Mucosa of rectum (tissue), 2 donors: ENCODE measurements around the gene ANKRD44.
"Not testable (repeated sequence)": the region's sequence is repeated elsewhere in the genome, so short reads cannot be mapped to it uniquely, and the experiment has no call there.

Experiments used
- H3K27ac ChIP-seq, 2 donors: one replicate each; pipeline ENCODE4 v1.7.0; 2013; ENCODE audit warnings: inconsistent platforms in 2 of 2, low read depth in 2 of 2, low read length in 2 of 2
- H3K27me3 ChIP-seq, 2 donors: one replicate each; pipeline ENCODE4 v1.7.0; 2013; ENCODE audit warnings: low read length in 2 of 2; ENCODE audit not compliant: control insufficient read depth in 2 of 2, insufficient read depth in 2 of 2
- H3K36me3 ChIP-seq, 2 donors: one replicate each; pipeline ENCODE4 v1.7.0; 2013; ENCODE audit warnings: low read length in 2 of 2; ENCODE audit not compliant: control insufficient read depth in 2 of 2, insufficient read depth in 2 of 2
- H3K4me1 ChIP-seq, 2 donors: one replicate each; pipeline ENCODE4 v1.7.0; 2013; ENCODE audit warnings: low read length in 2 of 2, mild to moderate bottlenecking in 1 of 2; ENCODE audit not compliant: control insufficient read depth in 2 of 2, insufficient read depth in 2 of 2
- H3K4me3 ChIP-seq, 2 donors: one replicate each; pipeline ENCODE4 v1.7.0; 2013; ENCODE audit warnings: low read length in 2 of 2
- H3K9ac ChIP-seq, 2 donors: one replicate each; pipeline ENCODE4 v1.7.0; 2013; ENCODE audit warnings: low read length in 2 of 2, low read depth in 1 of 2, mild to moderate bottlenecking in 1 of 2
- H3K9me3 ChIP-seq, 2 donors: one replicate each; pipeline ENCODE4 v1.7.0; 2013; ENCODE audit warnings: low read length in 2 of 2; ENCODE audit not compliant: control insufficient read depth in 2 of 2
- donor health status: healthy.
- donor health status: Normal muscosa, but diverticular disease.

Gene ANKRD44

DNA sequence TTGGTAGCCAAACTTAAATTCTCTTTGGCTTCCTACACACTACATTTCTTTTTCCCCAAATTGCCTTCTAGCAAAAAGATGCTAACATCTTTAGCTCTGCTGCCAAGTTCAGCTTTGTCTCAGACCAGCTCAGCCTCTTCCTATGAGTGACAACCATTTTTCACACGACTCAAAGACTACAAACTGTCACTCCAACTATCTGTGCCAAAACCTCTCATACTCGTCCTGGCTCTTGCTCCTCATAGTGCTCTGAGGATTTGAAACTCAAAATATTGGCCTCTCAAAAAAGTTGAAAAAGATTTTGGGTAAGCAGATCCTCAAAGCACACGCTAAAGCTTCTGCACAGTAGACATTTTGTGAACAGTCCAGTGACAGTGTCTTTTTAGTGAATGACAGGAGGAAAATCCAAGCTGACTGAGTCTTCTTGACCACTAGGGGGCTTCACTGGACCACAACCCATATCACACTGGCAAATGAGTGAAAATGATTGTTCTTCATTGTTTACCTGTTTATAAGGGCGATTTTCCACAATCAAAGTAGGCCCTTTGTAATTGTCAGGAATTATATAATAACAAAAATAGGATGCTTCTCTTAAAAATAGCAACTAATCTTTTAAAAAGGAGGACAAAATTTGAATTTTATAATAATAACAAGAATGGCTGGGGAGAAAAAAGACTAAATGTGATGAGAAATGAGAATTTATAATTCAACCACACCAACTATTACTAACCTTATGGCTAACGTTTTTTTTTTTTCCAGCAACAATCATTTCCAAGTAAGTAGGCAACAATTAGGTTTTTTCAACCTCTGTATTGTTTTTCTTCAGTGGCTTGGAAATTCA is 298.6 kb downstream of the ANKRD44 start:
- Histone ChIP-seq H3K4me3 (no peak overlapping the region), H3K27ac (no peak overlapping the region), H3K9me3 (no peaks in the 10 kb centered on the region), H3K4me1 (no peaks in the 10 kb centered on the region), H3K36me3 (peaks cover 0 to 11% of the 10 kb centered on the region in 2 donors), H3K27me3 (no peaks in the 10 kb centered on the region), H3K9ac (no peak overlapping the region)

DNA sequence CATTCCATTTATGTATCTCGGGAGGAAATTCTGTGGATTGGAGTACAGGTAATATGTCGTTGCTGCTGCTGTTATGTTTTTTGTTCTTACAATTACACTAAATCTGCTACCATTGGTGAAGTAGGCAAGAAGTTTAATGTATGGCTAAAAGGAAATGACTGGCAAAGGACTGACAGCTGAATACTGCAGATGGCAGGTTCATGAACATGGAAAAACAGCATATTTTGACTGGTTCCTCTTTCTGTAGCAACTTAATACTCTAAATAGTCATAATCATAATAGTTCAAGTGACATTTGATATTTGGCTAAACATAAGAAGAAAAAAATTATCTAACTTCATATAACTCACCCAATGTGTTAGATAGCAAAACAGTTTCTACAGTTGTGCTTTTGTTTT is 299.6 kb downstream of the ANKRD44 start:
- H3K9ac ChIP-seq: no peak overlapping the region
- H3K27me3 ChIP-seq: no peaks in the 10 kb centered on the region
- no peak overlapping the region for H3K27ac ChIP-seq
- no peak overlapping the region for H3K4me3 ChIP-seq
- no peaks in the 10 kb centered on the region for H3K9me3 ChIP-seq
- peaks cover 0 to 11% of the 10 kb centered on the region in 2 donors for H3K36me3 ChIP-seq
- no peaks in the 10 kb centered on the region for H3K4me1 ChIP-seq

DNA sequence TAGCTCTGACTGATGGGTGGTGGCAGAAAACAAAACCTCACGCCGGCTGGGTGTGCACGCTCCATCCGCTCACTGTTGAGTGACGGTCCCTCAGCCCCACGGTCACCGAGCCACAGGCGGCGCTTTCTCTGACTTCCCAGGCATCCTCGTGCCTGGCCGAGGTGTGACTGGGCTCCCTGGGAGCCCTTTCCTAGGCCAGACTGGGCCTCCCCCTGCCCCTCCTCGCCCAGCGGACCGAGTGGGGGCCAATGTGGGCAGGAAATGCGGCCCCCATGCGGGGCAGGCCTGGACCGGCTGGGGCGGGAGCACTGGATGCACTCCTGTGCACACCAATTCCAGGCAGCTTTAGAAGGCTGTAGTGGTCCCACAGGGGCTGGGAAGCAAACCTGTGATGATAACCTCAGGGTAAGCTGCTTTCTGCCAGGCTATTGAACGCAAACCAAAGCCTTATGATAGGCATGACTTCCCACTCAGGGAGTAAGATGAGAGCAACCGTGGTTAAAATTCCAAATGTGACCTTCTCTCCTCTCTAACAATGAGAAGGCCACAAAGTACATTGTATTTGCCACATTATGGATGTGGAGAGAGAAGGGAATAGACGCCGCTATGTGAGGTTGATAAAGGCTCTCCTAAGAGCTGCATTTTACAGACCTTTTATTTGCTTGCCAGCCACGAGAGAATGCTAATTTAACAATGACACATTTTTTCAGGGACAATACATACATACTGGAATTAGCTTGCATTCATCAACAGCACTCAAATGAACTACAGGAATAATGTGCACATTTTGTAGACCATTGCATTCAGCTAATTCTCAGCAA is 300.2 kb downstream of the ANKRD44 start:
- Histone ChIP-seq H3K36me3 (peaks cover 0 to 11% of the 10 kb centered on the region in 2 donors), H3K9ac (no peak overlapping the region), H3K27ac (no peak overlapping the region)

DNA sequence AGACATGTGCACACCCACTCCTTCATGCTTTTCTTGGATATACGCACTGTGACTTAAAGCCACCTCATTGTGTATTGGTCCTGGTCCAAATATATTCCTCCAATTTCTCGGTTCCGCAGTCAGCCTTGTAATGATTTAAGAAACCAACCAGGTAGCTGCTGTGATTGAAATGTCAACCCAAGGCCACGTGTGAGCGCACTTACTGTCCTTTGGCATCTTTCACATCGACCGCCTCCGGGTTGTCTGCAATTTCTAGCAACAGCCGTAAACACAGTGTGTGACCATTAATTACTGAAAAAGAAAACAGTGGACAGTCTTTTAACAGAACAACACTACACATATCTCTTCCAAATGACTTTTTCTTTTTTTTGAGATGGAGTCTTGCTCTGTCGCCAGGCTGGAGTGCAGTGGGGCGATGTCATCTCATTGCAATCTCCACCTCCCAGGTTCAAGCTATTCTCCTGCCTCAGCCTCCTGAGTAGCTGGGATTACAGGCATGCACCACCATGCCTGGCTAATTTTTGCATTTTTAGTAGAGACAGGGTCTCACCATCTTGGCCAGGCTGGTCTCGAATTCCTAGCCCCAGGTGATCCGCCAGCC is 301.7 kb downstream of the ANKRD44 start:
- H3K4me1 ChIP-seq, H3K27me3 ChIP-seq, H3K9me3 ChIP-seq, H3K4me3 ChIP-seq, H3K9ac ChIP-seq, H3K27ac ChIP-seq: not testable (repeated sequence)
- peaks cover 0 to 11% of the 10 kb centered on the region in 2 donors for H3K36me3 ChIP-seq

More for the DNA sequence above, 300.2 kb downstream of the ANKRD44 start:
- Histone ChIP-seq H3K4me1 (peaks cover 0 to 3% of the 10 kb centered on the region in 2 donors), H3K9me3 (no peaks in the 10 kb centered on the region), H3K4me3 (no peak overlapping the region), H3K27me3 (no peaks in the 10 kb centered on the region)

DNA sequence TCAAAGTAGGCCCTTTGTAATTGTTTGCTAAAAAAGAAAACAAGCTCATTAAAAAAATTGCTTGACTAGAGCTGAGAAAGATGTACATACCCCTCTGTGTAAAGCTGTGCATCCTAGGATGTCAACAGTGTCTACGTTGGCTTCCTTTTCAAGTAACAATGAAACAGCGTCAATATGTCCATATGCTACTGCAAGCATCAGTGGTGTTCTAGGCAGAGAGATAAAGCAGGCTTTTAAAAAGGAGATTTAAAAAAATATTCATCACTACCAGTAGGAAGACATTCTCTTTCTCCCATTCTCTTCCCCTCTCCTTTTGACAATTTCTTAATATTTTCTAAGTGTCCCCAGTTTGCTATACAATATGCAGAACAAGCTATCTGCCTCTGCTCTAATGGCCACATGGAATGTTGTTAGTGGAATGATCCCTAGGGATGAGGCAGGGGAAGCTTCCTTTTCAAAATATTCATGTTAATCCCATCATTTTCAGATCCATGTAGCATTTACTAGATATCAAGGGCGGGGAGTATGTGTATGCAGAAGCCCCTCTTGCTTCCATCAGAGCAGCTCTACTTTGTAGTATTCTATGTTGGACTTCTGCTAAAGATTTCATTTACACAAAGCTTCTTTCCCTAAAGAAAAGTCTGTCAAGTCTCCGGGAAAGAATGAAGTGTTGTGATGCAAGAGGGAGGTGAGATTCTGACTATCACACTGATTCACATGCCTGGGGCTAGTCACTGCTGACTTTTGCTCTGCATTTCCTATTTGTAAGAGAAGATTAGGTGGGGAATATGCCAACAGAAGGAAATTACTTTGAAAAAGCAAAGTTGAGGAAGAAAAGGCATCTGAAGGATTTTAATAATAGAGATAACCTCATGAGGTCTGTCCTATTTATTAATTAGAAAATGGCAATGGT is 302.6 kb downstream of the ANKRD44 start:
- no peak overlapping the region for H3K9ac ChIP-seq
- H3K36me3 ChIP-seq: peaks cover 4 to 7% of the 10 kb centered on the region in 2 donors
- no peak overlapping the region for H3K4me3 ChIP-seq
- no peak overlapping the region for H3K27ac ChIP-seq
- peaks cover 0 to 3% of the 10 kb centered on the region in 2 donors for H3K4me1 ChIP-seq
- no peaks in the 10 kb centered on the region for H3K27me3 ChIP-seq
- no peaks in the 10 kb centered on the region for H3K9me3 ChIP-seq

DNA sequence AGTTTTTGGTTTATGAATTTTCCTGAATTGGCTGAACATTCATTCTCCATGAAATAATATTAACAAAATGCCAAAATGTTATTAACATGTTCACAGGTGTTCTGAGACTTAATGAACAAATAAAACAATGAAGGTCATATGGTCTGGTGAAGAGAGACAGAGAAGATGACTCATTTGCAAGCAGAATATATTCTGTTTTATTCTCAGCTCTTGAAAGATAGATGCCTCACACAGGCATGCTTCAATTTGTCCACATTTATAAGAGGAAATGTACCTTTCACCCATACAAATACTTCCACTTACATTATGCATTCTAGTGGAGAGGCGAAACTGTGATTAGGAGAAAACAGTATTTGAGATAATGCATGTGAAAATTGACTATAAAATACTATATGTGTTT is 308.7 kb downstream of the ANKRD44 start:
- Histone ChIP-seq H3K36me3 (peaks cover 10 to 12% of the 10 kb centered on the region in 2 donors), H3K4me1 (peaks cover 0 to 3% of the 10 kb centered on the region in 2 donors), H3K9me3 (no peaks in the 10 kb centered on the region), H3K27me3 (no peaks in the 10 kb centered on the region), H3K27ac (no peak overlapping the region), H3K4me3 (no peak overlapping the region), H3K9ac (no peak overlapping the region)

DNA sequence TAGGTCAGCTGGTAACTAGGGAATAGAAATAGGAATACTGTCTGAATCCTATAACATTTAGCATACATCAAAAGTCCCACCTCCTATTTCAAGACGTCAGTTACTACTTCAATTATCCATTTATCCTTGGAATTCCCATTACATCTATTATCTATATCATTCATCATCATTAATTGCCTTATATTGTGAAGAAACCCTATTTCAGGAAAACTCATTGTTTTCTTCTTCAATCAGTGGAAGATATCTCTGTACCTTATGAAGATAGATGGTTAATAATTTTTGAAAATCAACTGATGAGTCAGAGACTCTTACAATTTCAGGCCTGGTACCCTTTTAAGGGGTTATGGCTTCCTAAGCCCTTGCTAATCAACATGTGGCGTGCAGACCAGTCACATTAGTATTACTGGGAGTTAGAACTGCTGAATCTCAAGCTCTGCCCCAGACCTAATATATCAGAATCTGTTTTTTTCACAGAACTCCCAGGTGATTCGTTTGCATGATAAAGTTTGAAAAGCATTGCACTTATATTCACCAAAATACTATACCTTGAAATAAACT is 314.7 kb downstream of the ANKRD44 start:
- Histone ChIP-seq H3K27me3 (no peaks in the 10 kb centered on the region), H3K9ac (no peak overlapping the region), H3K27ac (no peak overlapping the region), H3K9me3 (no peaks in the 10 kb centered on the region), H3K36me3 (peaks cover 8 to 18% of the 10 kb centered on the region in 2 donors), H3K4me3 (no peak overlapping the region), H3K4me1 (no peaks in the 10 kb centered on the region)

DNA sequence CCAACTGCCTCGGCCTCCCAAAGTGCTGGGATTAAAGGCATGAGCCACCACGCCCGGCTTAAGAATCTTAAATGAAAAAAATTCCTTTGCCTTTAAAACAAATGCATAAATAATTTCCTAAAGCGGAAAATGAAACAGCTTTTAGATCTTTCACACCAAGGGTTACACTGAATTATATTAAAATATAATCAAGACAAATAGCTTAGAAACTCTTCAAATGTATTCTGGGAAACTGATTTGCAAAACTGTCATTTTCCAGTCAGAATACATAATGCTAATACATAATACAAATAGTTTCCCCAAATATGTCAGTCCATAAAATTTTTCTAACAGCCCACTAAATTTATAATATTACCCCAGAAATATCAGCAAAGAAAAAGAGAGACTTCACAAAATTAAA is 315.8 kb downstream of the ANKRD44 start:
- Histone ChIP-seq H3K36me3 (peaks cover 8 to 20% of the 10 kb centered on the region in 2 donors), H3K4me1 (no peaks in the 10 kb centered on the region), H3K9ac (no peak overlapping the region), H3K27ac (no peak overlapping the region), H3K4me3 (no peak overlapping the region), H3K9me3 (no peaks in the 10 kb centered on the region), H3K27me3 (no peaks in the 10 kb centered on the region)

DNA sequence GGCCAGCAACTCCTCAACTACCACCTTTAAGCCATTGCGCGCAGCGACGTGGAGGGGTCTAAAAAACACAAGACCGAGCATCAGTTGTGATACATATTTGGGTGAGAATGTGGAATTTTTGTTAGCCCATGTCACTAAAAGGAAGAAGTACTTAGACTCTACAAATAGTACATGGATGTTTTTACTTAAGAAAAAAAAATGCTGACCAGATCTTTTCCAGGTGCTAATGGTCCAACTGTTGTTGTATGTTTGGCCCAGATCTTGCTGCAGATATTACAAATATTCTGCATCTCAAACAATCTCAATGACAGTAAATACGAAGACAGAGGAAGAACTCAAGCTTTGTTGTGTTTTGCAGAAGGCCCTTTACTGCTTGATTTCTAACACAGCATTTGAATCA is 317.0 kb downstream of the ANKRD44 start:
- peaks cover 4 to 20% of the 10 kb centered on the region in 2 donors for H3K36me3 ChIP-seq

More for the DNA sequence above, 317.0 kb downstream of the ANKRD44 start:
- no peak overlapping the region for H3K4me3 ChIP-seq
- H3K4me1 ChIP-seq: no peaks in the 10 kb centered on the region
- H3K27me3 ChIP-seq: no peaks in the 10 kb centered on the region
- no peaks in the 10 kb centered on the region for H3K9me3 ChIP-seq
- no peak overlapping the region for H3K9ac ChIP-seq
- no peak overlapping the region for H3K27ac ChIP-seq
